ENCODE results near the gene GOPC. TPM values are rescaled to one million over a fixed set of nuclear protein-coding genes. Genes with fewer than 3 reads are reported as not detected.

GOPC gene
- total and polyA plus RNA-seq, 7 donors, result 8.7 to 18.2 (median 14.9) TPM

DNA sequence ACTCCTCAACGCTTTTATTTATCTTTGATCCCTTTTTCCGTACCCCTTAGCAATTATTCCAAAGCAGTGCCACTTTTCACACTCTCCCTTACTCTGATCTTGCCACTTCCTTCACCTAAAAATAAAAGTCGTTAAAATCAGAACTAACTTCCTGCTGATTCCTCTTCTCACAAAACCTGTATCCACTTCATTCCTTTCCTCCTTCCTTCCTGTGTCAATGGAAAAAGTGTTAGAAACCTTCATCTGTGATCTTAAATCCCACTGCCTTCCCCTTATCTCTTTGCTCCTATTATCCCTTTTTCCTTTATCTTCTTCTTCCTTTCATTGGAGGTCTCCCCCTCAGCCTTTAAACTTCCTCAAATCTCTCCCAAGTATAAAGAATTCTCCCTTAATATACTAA lies 49.2 kb downstream of the GOPC start:
- intact Hi-C loops (cut with DNase I), result no loop called here
- H3K4me3 ChIP-seq, result no peak overlapping the region
- TF ChIP-seq, protein P1, sequence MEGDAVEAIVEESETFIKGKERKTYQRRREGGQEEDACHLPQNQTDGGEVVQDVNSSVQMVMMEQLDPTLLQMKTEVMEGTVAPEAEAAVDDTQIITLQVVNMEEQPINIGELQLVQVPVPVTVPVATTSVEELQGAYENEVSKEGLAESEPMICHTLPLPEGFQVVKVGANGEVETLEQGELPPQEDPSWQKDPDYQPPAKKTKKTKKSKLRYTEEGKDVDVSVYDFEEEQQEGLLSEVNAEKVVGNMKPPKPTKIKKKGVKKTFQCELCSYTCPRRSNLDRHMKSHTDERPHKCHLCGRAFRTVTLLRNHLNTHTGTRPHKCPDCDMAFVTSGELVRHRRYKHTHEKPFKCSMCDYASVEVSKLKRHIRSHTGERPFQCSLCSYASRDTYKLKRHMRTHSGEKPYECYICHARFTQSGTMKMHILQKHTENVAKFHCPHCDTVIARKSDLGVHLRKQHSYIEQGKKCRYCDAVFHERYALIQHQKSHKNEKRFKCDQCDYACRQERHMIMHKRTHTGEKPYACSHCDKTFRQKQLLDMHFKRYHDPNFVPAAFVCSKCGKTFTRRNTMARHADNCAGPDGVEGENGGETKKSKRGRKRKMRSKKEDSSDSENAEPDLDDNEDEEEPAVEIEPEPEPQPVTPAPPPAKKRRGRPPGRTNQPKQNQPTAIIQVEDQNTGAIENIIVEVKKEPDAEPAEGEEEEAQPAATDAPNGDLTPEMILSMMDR (IDR thresholded peaks at IDR 0.05), result no peak
- H3K9me3 ChIP-seq, result no peaks in the 10 kb centered on the region
- no peak overlapping the region for H3K27ac ChIP-seq
- 67 to 73% (median 70%) methylated on average over 3 of the region's 3 CpGs for WGBS, 3 donors
- no peak for DNase-seq
- no peaks in the 10 kb centered on the region for H3K27me3 ChIP-seq (ENCODE audit: insufficient read depth in 3 of 3, low read length in 2 of 3)
- no peak for ATAC-seq
- peaks cover 7% of the 10 kb centered on the region for H3K4me1 ChIP-seq
- peaks cover 0 to 3% of the 10 kb centered on the region in 2 donors for H3K36me3 ChIP-seq (ENCODE audit: insufficient read depth in 1 of 2, low read depth in 1 of 2)

DNA sequence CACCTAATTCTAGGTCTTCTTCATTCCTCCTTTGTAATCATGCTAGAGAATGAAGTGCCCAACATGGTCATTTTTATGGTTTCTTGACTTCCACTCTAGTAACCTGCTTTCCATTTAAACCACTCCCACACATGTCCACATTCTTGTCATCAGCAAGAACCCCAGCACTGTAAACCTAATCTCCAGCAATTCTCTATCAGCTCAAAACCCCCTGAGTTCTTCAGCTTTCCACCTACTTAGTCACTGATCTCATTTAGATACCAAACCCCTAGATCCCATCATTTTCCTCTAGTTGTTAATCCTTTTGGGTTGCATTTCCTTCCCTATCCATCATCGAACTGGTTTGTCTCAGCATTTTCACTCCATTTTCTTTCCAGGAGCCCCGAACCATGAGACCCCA lies 49.7 kb downstream of the GOPC start:
- ATAC-seq, result no peak
- intact Hi-C loops (cut with DNase I), result no loop called here
- Histone ChIP-seq H3K27me3 (ENCODE audit: insufficient read depth in 3 of 3, low read length in 2 of 3) (no peaks in the 10 kb centered on the region), H3K9me3 (no peaks in the 10 kb centered on the region), H3K36me3 (ENCODE audit: insufficient read depth in 1 of 2, low read depth in 1 of 2) (peaks cover 0 to 3% of the 10 kb centered on the region in 2 donors), H3K4me1 (peaks cover 7% of the 10 kb centered on the region), H3K4me3 (no peak overlapping the region), H3K27ac (no peak overlapping the region)
- WGBS, 3 donors, result 90 to 94% (median 92%) methylated on average over 2 of the region's 2 CpGs
- TF ChIP-seq, protein P1 (IDR thresholded peaks at IDR 0.05), result no peak
- no peak for DNase-seq

DNA sequence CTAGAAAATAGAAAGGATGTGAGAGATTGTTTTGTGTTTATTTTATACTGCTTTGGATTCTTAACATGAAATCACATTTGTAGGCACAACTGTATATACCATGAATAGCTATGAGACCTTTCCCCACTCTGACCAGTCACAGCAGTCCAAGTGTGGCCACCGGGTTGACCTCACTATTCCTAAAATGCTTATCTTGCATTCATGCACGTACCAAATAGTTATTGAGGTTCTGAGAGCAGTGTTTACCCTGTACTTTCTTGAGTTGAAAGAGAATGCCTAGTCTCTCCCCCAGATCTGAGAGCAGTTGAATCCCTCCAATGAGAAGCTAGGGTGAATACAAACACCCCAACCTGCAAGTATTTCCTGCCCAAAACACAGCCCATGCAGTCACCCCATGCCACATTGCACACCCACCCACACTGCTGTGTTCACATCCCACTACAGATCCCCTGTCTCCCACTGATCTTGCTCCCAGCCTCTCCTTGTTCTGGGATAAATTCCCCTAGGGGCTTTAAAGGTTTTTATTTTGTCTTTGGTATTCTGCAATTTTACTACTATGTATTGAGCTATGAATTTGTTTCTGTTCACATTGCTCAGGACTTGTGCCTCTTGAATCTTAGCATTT lies 51.6 kb downstream of the GOPC start:
- ATAC-seq (no peak), DNase-seq (no peak)
- TF ChIP-seq, protein P1 (IDR thresholded peaks at IDR 0.05), result no peak
- 47 to 72% (median 48%) methylated on average over 2 of the region's 2 CpGs for WGBS, 3 donors
- intact Hi-C loops (cut with DNase I), result no loop called here
- peaks cover 4% of the 10 kb centered on the region for H3K4me1 ChIP-seq
- no peaks in the 10 kb centered on the region for H3K9me3 ChIP-seq
- H3K27ac ChIP-seq, result no peak overlapping the region
- H3K27me3 ChIP-seq (ENCODE audit: insufficient read depth in 3 of 3, low read length in 2 of 3), result no peaks in the 10 kb centered on the region
- no peak overlapping the region for H3K4me3 ChIP-seq
- peaks cover 0 to 3% of the 10 kb centered on the region in 2 donors for H3K36me3 ChIP-seq (ENCODE audit: insufficient read depth in 1 of 2, low read depth in 1 of 2)

DNA sequence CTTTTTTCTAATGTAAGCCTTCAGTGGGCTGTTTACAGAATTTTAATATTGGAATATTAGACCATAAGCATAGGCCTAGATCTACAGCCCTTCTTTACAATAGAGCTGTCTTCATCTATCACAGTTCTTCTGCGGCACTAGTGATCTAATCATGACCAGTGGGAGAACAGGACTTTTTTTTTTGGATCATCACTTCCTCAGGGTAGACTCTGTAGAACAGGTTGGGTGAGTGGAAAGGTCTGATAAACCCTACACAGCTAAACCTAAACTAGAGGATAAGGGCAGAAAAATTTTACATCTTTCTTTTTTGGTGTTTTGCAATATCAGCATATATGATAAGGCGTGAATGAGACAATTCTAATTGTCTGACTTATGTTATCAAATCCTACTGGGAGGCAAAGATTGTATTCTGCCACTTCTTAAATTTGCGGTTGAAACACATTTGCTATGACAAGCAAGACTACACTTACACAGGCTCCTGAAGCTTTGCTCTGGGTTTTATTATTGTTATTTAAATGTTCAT lies 52.2 kb downstream of the GOPC start:
- 96 to 99% (median 99%) methylated on average over 3 of the region's 3 CpGs for WGBS, 3 donors
- Histone ChIP-seq H3K27ac (no peak overlapping the region), H3K36me3 (ENCODE audit: insufficient read depth in 1 of 2, low read depth in 1 of 2) (peaks cover 0 to 3% of the 10 kb centered on the region in 2 donors), H3K4me1 (peaks cover 2% of the 10 kb centered on the region), H3K4me3 (no peak overlapping the region), H3K9me3 (no peaks in the 10 kb centered on the region), H3K27me3 (ENCODE audit: insufficient read depth in 3 of 3, low read length in 2 of 3) (no peaks in the 10 kb centered on the region)
- intact Hi-C loops (cut with DNase I), result no loop called here
- TF ChIP-seq, protein P1 (IDR thresholded peaks at IDR 0.05), result no peak
- no peak for ATAC-seq
- DNase-seq, result no peak

All from psoas muscle (tissue), 8 donors.